GM23338 (cell line): ENCODE measurements around the gene HMGCLL1.

Source experiments
- CREB1 ChIP-seq: fragments of 250-450 bp; sonication (Bioruptor Pico); IDR thresholded peaks from 2 replicates; pipeline ENCODE4 v1.5.0; 2020; ENCODE audit warnings: low read depth, mild to moderate bottlenecking, moderate library complexity
- EZH2 ChIP-seq: fragments of 200-600 bp; sonication (generic); IDR thresholded peaks from one replicate; pipeline ENCODE4 v1.8.0; 2017; ENCODE audit warnings: antibody characterized with exemption, mild to moderate bottlenecking, low read depth; ENCODE audit not compliant: unreplicated experiment
- EZH2phosphoT487 ChIP-seq: fragments of 200-600 bp; sonication (generic); IDR thresholded peaks from one replicate; pipeline ENCODE4 v1.8.1; 2018; ENCODE audit warnings: antibody characterized with exemption; ENCODE audit not compliant: unreplicated experiment
- JUNB ChIP-seq: IDR thresholded peaks from one replicate; pipeline ENCODE4 v1.6.1; 2016; ENCODE audit warnings: antibody characterized with exemption; ENCODE audit not compliant: unreplicated experiment
- NANOG ChIP-seq: IDR thresholded peaks from 2 replicates; pipeline ENCODE4 v1.6.1; 2016; ENCODE audit warnings: antibody characterized with exemption, borderline replicate concordance
- POLR2AphosphoS5 ChIP-seq: IDR thresholded peaks from 2 replicates; pipeline ENCODE4 v1.6.1; 2016; ENCODE audit warnings: antibody characterized with exemption, low read depth
- ZNF331 ChIP-seq: fragments of 250-450 bp; sonication (Bioruptor Pico); IDR thresholded peaks from 2 replicates; pipeline ENCODE4 v1.5.0; 2020; ENCODE audit warnings: low read depth, mild to moderate bottlenecking, moderate library complexity
- TF ChIP-seq, protein P1 (sequence below), 2 experiments: fragments of 200-600 bp in 1 of 2; sonication (generic) in 1 of 2; conservative IDR thresholded peaks; 2 replicates each; pipeline versions ENCODE4 v1.5.1 to v1.6.1; 2016 to 2017; ENCODE audit warnings: antibody characterized with exemption in 2 of 2, low read depth in 2 of 2, mild to moderate bottlenecking in 2 of 2, moderate library complexity in 1 of 2
- TF ChIP-seq, protein P2 (sequence below): IDR thresholded peaks from one replicate; pipeline ENCODE4 v1.6.1; 2018; ENCODE audit warnings: antibody characterized with exemption; ENCODE audit not compliant: unreplicated experiment
- TF ChIP-seq, protein P3 (sequence below): fragments of 250-450 bp; sonication (Bioruptor Pico); IDR thresholded peaks from 2 replicates; pipeline ENCODE4 v1.5.0; 2020; ENCODE audit warnings: mild to moderate bottlenecking, moderate library complexity
- TF ChIP-seq, protein P4 (sequence below): IDR thresholded peaks from 2 replicates; pipeline ENCODE4 v1.6.1; 2016; ENCODE audit warnings: antibody characterized with exemption

DNA sequence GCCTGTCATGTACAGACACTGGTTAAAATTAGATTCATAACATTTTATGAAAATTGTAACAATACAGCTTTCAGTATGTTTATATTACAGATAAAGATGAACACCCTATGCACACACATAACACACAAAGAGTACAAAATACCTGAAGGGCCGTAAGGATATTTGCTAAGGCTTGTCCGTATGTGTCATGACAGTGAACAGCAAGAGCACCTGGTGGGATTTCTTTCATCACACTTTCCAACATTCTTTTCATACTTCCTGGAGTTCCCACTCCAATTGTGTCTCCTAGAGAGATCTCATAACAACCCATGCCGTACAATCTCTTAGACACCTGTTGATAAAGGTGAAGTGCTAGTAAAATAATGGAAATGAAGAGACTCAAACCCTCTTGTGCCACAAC is 83.7 kb downstream of the HMGCLL1 start:
- TF ChIP-seq, protein P1, sequence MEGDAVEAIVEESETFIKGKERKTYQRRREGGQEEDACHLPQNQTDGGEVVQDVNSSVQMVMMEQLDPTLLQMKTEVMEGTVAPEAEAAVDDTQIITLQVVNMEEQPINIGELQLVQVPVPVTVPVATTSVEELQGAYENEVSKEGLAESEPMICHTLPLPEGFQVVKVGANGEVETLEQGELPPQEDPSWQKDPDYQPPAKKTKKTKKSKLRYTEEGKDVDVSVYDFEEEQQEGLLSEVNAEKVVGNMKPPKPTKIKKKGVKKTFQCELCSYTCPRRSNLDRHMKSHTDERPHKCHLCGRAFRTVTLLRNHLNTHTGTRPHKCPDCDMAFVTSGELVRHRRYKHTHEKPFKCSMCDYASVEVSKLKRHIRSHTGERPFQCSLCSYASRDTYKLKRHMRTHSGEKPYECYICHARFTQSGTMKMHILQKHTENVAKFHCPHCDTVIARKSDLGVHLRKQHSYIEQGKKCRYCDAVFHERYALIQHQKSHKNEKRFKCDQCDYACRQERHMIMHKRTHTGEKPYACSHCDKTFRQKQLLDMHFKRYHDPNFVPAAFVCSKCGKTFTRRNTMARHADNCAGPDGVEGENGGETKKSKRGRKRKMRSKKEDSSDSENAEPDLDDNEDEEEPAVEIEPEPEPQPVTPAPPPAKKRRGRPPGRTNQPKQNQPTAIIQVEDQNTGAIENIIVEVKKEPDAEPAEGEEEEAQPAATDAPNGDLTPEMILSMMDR (conservative IDR thresholded peaks at IDR 0.05; ENCODE audit: low read depth in 2 of 2) = no peak
- TF ChIP-seq EZH2phosphoT487 (no peak), POLR2AphosphoS5 (no peak), EZH2 (no peak), JUNB (no peak), NANOG (no peak), CREB1 (CRISPR knock-in tag) (no peak), ZNF331 (no peak)
- TF ChIP-seq, protein P2, sequence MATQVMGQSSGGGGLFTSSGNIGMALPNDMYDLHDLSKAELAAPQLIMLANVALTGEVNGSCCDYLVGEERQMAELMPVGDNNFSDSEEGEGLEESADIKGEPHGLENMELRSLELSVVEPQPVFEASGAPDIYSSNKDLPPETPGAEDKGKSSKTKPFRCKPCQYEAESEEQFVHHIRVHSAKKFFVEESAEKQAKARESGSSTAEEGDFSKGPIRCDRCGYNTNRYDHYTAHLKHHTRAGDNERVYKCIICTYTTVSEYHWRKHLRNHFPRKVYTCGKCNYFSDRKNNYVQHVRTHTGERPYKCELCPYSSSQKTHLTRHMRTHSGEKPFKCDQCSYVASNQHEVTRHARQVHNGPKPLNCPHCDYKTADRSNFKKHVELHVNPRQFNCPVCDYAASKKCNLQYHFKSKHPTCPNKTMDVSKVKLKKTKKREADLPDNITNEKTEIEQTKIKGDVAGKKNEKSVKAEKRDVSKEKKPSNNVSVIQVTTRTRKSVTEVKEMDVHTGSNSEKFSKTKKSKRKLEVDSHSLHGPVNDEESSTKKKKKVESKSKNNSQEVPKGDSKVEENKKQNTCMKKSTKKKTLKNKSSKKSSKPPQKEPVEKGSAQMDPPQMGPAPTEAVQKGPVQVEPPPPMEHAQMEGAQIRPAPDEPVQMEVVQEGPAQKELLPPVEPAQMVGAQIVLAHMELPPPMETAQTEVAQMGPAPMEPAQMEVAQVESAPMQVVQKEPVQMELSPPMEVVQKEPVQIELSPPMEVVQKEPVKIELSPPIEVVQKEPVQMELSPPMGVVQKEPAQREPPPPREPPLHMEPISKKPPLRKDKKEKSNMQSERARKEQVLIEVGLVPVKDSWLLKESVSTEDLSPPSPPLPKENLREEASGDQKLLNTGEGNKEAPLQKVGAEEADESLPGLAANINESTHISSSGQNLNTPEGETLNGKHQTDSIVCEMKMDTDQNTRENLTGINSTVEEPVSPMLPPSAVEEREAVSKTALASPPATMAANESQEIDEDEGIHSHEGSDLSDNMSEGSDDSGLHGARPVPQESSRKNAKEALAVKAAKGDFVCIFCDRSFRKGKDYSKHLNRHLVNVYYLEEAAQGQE = no peak
- TF ChIP-seq, protein P3, sequence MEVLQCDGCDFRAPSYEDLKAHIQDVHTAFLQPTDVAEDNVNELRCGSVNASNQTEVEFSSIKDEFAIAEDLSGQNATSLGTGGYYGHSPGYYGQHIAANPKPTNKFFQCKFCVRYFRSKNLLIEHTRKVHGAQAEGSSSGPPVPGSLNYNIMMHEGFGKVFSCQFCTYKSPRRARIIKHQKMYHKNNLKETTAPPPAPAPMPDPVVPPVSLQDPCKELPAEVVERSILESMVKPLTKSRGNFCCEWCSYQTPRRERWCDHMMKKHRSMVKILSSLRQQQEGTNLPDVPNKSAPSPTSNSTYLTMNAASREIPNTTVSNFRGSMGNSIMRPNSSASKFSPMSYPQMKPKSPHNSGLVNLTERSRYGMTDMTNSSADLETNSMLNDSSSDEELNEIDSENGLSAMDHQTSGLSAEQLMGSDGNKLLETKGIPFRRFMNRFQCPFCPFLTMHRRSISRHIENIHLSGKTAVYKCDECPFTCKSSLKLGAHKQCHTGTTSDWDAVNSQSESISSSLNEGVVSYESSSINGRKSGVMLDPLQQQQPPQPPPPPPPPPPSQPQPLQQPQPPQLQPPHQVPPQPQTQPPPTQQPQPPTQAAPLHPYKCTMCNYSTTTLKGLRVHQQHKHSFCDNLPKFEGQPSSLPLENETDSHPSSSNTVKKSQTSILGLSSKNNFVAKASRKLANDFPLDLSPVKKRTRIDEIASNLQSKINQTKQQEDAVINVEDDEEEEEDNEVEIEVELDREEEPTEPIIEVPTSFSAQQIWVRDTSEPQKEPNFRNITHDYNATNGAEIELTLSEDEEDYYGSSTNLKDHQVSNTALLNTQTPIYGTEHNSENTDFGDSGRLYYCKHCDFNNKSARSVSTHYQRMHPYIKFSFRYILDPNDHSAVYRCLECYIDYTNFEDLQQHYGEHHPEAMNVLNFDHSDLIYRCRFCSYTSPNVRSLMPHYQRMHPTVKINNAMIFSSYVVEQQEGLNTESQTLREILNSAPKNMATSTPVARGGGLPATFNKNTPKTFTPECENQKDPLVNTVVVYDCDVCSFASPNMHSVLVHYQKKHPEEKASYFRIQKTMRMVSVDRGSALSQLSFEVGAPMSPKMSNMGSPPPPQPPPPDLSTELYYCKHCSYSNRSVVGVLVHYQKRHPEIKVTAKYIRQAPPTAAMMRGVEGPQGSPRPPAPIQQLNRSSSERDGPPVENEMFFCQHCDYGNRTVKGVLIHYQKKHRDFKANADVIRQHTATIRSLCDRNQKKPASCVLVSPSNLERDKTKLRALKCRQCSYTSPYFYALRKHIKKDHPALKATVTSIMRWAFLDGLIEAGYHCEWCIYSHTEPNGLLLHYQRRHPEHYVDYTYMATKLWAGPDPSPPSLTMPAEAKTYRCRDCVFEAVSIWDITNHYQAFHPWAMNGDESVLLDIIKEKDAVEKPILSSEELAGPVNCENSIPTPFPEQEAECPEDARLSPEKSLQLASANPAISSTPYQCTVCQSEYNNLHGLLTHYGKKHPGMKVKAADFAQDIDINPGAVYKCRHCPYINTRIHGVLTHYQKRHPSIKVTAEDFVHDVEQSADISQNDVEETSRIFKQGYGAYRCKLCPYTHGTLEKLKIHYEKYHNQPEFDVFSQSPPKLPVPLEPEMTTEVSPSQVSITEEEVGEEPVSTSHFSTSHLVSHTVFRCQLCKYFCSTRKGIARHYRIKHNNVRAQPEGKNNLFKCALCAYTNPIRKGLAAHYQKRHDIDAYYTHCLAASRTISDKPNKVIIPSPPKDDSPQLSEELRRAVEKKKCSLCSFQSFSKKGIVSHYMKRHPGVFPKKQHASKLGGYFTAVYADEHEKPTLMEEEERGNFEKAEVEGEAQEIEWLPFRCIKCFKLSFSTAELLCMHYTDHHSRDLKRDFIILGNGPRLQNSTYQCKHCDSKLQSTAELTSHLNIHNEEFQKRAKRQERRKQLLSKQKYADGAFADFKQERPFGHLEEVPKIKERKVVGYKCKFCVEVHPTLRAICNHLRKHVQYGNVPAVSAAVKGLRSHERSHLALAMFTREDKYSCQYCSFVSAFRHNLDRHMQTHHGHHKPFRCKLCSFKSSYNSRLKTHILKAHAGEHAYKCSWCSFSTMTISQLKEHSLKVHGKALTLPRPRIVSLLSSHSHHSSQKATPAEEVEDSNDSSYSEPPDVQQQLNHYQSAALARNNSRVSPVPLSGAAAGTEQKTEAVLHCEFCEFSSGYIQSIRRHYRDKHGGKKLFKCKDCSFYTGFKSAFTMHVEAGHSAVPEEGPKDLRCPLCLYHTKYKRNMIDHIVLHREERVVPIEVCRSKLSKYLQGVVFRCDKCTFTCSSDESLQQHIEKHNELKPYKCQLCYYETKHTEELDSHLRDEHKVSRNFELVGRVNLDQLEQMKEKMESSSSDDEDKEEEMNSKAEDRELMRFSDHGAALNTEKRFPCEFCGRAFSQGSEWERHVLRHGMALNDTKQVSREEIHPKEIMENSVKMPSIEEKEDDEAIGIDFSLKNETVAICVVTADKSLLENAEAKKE (CRISPR knock-in tag) = no peak
- TF ChIP-seq, protein P4, sequence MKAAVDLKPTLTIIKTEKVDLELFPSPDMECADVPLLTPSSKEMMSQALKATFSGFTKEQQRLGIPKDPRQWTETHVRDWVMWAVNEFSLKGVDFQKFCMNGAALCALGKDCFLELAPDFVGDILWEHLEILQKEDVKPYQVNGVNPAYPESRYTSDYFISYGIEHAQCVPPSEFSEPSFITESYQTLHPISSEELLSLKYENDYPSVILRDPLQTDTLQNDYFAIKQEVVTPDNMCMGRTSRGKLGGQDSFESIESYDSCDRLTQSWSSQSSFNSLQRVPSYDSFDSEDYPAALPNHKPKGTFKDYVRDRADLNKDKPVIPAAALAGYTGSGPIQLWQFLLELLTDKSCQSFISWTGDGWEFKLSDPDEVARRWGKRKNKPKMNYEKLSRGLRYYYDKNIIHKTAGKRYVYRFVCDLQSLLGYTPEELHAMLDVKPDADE = no peak
